HK-2 (cell line): ENCODE results near the gene PELI2.

Experiments
- DNase-seq: peaks from one replicate; pipeline ENCODE4 v3.0.0-alpha.2; 2018; ENCODE audit not compliant: unreplicated experiment

Gene PELI2

GRCh38 chr14:56205881-56206280, 87.7 kb downstream of the PELI2 start:
- DNase-seq: no peak

- DNase-seq: no peak
Measured at GRCh38 chr14:56206596-56206995, 88.4 kb downstream of the PELI2 start.

DNA sequence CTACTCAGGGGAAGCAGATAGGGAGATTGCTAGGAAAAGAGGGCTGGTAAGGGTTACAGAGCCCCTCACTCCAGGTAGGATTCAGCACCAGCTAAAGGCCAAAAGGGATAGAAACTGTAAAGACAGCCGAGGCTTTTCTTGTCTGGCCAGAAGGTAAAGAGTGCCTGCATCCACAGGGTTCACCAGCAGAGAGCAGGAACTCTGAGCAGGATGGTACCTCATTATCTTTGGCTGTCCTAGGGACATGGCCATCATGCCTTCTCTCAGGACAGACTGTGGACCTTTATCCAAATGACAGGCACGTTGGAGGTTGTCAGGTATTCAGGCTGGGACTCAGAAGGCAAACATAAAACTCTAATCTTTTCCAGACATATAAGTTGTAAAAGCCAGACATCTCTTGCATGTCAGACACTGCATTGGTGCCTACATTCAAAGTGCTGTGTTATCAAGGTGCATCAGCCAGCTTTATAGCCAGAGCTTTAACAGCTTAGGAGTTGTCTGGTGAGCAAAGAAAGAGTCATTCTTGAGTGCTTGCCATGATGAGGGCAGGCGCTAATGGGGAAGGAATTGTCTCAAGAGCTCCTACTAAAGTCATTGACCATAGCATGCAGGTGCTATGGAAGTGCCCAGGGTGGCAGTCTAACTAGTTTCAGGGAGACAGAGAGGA, 89.5 kb downstream of the PELI2 start:
- no peak for DNase-seq

GRCh38 chr14:56208520-56208919, 90.3 kb downstream of the PELI2 start:
- no peak for DNase-seq

GRCh38 chr14:56210571-56210970, 92.4 kb downstream of the PELI2 start:
- no peak for DNase-seq

DNA sequence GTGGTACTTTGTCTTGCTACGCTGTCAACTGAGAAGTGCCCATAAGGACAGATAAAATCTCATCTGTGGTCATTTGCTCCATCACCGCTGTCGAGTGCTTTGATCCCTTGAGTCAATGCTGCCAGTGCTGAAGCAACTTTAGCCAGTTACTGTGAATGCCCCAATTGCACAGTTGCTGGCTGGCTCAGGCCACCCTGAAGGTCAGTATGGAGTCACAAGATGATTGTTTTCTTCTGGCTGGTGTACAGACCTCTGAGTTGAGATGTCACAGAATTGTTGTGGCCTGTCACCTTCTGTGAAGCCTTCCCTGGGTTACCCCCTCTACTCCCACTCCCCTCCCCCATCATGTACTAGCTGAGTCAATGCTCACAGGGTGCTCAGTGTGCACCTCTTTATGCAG, 92.9 kb downstream of the PELI2 start:
- DNase-seq: no peak

- no peak for DNase-seq
Measured at GRCh38 chr14:56211844-56212243, 93.6 kb downstream of the PELI2 start.

DNA sequence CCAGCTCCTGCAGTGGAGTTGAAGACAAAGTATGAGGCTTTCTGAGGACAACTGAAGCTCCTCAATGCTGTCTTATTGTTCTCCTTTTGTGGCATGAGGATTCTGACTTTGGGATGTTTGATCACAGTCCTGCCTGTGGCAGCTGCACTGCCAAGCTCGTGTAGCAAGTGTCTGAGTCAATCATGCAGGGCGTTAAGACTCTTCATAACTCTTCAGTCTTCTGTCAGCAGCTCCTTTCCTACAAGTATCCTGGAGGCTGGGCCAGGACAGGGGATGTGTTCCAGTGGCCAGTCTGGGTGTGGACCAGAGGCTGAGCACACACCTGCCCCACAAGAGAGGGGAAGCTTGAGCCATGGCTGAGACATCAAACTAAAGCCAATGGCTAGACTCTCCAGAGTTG, 94.3 kb downstream of the PELI2 start:
- no peak for DNase-seq

GRCh38 chr14:56213306-56213705, 95.1 kb downstream of the PELI2 start:
- DNase-seq: no peak

- no peak for DNase-seq
Measured at GRCh38 chr14:56215180-56215579, 97.0 kb downstream of the PELI2 start.

GRCh38 chr14:56216626-56217379, 98.6 kb downstream of the PELI2 start:
- DNase-seq: no peak

DNA sequence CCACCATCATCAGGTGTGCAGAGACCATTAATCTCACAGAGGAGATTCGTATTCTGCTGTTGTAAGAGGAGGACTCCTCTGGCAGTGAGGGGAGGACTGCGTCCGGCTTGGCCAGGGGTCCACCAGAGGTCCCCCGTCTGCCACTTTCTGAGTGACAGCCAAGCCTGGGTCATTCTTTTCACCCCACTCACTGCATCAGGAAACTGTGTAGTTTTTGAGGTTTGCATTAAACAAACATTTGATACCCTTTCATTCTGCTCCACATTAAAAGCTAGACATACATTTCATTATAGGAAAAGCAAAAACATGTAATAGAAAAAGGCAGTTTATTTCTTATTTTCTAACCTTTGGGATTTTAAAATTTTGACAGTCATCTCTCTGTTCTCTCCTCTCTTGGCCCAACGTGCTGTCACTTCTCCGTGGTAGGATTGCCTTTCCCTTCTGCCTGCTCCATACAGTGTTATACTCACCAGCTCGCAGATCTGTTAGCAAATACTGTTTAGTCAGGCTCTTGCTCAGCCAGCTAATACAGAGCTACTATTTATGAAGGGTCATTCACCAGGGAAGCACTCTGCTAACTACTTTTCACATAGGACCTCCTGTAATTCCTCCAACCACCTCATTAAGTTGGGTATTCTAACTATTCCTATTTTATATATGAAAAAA, 99.3 kb downstream of the PELI2 start:
- no peak for DNase-seq

DNA sequence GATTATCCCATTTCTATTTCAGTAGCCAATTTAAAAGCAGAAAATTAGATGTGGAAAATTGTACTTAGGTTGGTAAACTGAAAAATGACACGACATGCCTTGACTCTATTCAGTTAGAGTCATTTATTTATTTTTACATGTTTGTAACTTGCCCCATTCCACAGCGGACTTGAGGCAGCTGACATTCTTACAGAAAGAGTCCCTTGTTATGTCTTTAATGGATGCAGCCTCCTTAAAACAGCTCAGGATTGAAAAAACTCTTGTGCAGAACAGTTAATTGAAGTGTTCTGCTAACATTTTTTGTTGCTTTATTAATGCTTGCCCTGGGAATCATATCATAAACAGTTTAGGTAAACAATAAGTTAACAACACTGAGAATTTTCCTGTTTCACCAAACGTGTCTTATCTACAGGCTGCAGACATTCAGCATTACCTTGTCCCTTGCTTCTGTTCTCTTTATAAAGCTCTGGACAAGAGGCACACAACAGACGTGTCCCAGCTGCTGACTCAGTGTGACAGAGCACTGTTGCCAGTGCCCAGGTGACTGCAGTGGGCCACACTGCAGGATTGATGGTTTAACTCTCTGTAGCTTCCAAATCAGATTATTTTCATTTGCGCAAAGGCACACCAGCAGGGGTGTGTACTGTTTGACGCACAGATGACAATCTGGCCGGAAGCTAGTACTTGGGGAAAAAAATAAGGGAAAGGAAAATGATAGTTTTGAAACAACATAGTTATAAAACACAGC, 101.6 kb downstream of the PELI2 start:
- DNase-seq: no peak

- no peak for DNase-seq
Measured at GRCh38 chr14:56221382-56222128, 103.3 kb downstream of the PELI2 start.

DNA sequence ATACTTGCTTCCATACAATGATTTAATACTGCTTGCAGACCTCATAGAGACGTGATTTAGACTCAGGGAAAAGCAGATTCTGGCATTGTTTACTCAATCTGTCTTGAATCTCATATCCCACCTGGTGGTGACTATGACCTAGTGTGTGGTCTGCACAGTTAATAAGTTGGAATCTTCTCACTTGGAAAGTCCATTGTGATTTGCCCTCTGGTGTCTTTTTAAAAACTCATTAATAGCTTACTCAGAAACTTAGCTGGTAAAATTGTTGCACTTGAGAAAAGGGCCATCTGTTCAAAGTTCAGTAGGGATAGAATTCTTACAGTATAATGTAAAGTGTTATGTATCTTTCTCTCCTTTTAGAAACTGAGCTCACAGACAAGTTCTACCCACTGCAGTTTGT, 106.0 kb downstream of the PELI2 start:
- no peak for DNase-seq

GRCh38 chr14:56224691-56225681, 106.8 kb downstream of the PELI2 start:
- no peak for DNase-seq

GRCh38 chr14:56235388-56235787, 117.2 kb downstream of the PELI2 start:
- DNase-seq: no peak

- DNase-seq: no peak
Measured at GRCh38 chr14:56237398-56237797, 119.2 kb downstream of the PELI2 start.

DNA sequence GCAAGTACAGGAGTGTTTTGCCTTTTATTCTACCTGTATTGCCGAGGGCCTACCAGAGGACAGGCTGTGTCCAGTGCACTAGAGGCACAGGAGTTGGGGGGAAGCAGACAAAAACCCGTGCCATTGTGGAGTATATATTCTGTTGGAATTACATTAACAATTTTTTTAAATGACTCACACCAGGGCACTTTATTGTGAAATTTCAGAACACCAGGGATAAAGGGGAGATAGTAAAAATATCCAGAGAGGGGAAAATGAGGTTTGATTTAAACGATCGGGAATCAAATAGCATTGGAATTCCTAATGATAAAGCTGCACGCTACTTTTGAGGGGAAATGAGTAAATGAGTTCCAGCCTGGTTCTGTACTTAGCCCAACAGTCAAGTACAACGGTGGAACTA, 123.2 kb downstream of the PELI2 start:
- no peak for DNase-seq

- no peak for DNase-seq
Measured at GRCh38 chr14:56243110-56243509, 124.9 kb downstream of the PELI2 start.
